CD4-positive, alpha-beta T cell treated with Interleukin-10 for 1 hour (primary cell): ENCODE data around the gene SEMA3E.
"Not testable (repeated sequence)": the region's sequence is repeated elsewhere in the genome, so short reads cannot be mapped to it uniquely, and the experiment has no call there.

ENCODE experiments used
- DNase-seq: peaks from one replicate; pipeline ENCODE4 v3.0.0-alpha.2; 2020

SEMA3E gene

GRCh38 chr7:83447681-83448080, 201.3 kb downstream of the SEMA3E start:
- DNase-seq, result no peak

- DNase-seq, result no peak
Measured at GRCh38 chr7:83446102-83446669, 202.8 kb downstream of the SEMA3E start.

GRCh38 chr7:83442911-83443310, 206.0 kb downstream of the SEMA3E start:
- no peak for DNase-seq

GRCh38 chr7:83439026-83439425, 209.9 kb downstream of the SEMA3E start:
- DNase-seq, result no peak

GRCh38 chr7:83430289-83430688, 218.7 kb downstream of the SEMA3E start:
- DNase-seq, result not testable (repeated sequence)

- DNase-seq, result no peak
Measured at GRCh38 chr7:83429493-83429892, 219.4 kb downstream of the SEMA3E start.

- no peak for DNase-seq
Measured at GRCh38 chr7:83427884-83428283, 221.1 kb downstream of the SEMA3E start.

- no peak for DNase-seq
Measured at GRCh38 chr7:83426325-83426724, 222.6 kb downstream of the SEMA3E start.

GRCh38 chr7:83419013-83419412, 229.9 kb downstream of the SEMA3E start:
- no peak for DNase-seq

- DNase-seq, result no peak
Measured at GRCh38 chr7:83415840-83416239, 233.1 kb downstream of the SEMA3E start.

- no peak for DNase-seq
Measured at GRCh38 chr7:83414947-83415346, 234.0 kb downstream of the SEMA3E start.

- no peak for DNase-seq
Measured at GRCh38 chr7:83413831-83414230, 235.1 kb downstream of the SEMA3E start.

- no peak for DNase-seq
Measured at GRCh38 chr7:83413424-83413823, 235.5 kb downstream of the SEMA3E start.

GRCh38 chr7:83410989-83411591, 237.8 kb downstream of the SEMA3E start:
- no peak for DNase-seq

GRCh38 chr7:83394776-83395175, 254.2 kb downstream of the SEMA3E start:
- no peak for DNase-seq

GRCh38 chr7:83388436-83388835, 260.5 kb downstream of the SEMA3E start:
- DNase-seq, result no peak

GRCh38 chr7:83366629-83367028, 282.3 kb downstream of the SEMA3E start:
- no peak for DNase-seq

GRCh38 chr7:83365746-83366145, 283.2 kb downstream of the SEMA3E start:
- DNase-seq, result no peak

- no peak for DNase-seq
Measured at GRCh38 chr7:83362871-83363550, 285.9 kb downstream of the SEMA3E start.

GRCh38 chr7:83359108-83359507, 289.8 kb downstream of the SEMA3E start:
- DNase-seq, result no peak

GRCh38 chr7:83355143-83355542, 293.8 kb downstream of the SEMA3E start:
- no peak for DNase-seq

- no peak for DNase-seq
Measured at GRCh38 chr7:83347945-83348444, 300.9 kb downstream of the SEMA3E start.

GRCh38 chr7:83339907-83340306, 309.0 kb downstream of the SEMA3E start:
- no peak for DNase-seq

GRCh38 chr7:83338277-83338950, 310.5 kb downstream of the SEMA3E start:
- DNase-seq, result no peak
